GM21423 (cell line): ENCODE measurements around the gene ZC3HAV1L.
"Not testable (repeated sequence)": the region's sequence is repeated elsewhere in the genome, so short reads cannot be mapped to it uniquely, and the experiment has no call there.

Source experiments
- ATAC-seq: cut with Tn5 transposase; IDR thresholded peaks from one replicate; pipeline ENCODE4 v1.9.1; 2021; ENCODE audit warnings: mild to moderate bottlenecking, moderate library complexity; ENCODE audit not compliant: unreplicated experiment

The ZC3HAV1L gene

GRCh38 chr7:139035586-139036353 lies at the start of gene ZC3HAV1L:
ZC3HAV1L (minus strand) TSS chr7:139036042; CDS start chr7:139036017, 25 bp downstream.
- ATAC-seq: peak; percentile 86

DNA sequence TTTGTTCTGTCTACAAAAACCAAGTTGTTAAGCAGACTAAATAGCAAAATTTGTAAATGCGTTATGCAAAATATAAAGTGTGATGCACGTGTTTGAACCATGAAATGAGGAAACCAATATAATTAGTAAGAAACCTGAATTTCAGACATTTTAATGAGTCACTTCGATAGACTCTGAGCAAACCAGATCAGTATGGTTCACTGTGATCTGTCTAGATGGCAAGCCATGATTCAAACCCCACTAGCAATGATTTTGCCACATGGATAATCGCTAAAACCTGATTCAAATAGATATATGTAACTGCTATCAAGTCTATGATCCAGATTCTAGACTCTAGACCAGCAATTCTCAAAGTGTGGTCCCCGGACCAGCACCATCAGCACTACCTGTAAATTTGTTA lies 48.9 kb upstream of the ZC3HAV1L start:
- ATAC-seq: no peak

- ATAC-seq: no peak
Observed at GRCh38 chr7:139081584-139081983, 45.7 kb upstream of the ZC3HAV1L start.

DNA sequence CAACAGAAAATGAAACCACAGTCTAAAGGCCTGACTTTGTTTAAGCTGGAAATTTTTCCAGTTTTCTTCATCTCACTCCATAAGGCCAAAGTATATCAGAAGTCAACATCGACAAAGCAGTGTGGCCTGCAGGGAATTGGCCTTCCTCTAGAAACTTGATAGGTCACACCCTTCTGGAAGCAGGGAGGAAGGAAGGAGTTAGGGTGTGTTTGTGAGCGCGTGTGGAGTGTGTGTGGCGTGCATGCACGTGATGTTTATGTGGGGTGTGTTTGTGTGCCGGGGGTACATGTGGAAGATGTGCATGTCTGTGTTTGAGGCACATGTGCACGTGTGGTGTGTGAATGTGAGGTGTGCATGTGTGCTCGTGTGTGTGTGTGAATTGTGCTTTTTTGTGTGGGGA lies 45.1 kb upstream of the ZC3HAV1L start:
- ATAC-seq: no peak

DNA sequence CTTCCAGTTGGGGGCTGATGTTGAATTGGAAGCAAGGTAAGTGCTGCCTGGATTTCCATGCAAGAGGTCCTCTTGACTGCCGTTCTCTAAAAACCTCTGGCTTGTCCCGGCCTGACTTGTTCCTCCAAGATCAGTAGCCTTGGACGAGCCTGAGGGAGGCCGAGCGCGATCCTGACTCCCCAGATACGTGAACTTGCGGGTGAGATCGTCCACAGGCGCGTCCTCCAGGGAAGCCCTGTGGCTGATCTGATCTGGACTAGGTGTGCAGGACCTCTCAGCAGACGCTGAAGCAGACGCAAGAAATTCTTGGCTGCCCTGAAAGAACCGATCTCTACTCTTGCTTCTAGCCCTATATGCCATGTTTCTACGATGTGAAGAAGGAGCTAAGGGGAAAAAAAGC lies 44.0 kb upstream of the ZC3HAV1L start:
- ATAC-seq: no peak

DNA sequence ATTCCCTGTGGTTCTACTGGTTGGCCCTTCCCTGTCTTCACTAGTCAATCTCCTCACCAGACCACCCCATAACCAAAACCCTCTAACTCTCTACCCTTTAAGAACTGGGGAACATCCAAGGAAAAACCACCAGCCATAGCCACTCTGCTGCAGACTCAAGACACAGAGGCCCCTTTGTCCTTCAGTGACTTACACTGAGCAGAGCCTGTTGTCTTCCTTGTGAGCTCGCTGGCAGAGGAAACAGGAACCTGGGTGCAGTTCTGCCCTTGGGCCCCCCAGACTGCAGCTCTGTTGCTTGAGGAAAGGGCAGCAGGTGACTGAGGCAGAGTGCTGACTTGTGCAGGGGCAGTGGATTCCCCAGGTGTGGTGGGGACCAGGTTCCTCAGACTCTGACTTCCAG lies 43.1 kb upstream of the ZC3HAV1L start:
- ATAC-seq: no peak

DNA sequence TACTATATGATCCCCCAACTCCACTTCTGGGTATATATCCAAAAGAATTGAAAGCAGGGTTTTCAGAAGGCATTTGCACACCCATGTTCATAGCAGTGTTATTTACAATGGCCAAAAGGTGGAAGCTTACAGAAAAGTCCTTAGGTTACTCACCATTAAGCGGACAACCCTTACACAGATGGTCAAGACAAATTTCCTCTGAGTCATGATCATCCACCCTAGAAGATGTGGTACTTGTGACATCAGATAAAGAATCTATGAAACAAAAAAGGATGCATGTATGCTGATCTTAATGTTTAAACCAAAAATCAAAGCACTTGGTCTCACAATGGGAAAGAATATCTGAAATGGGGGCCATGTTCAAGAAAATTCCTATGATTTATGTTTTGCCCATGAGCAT lies 42.6 kb upstream of the ZC3HAV1L start:
- no peak for ATAC-seq

DNA sequence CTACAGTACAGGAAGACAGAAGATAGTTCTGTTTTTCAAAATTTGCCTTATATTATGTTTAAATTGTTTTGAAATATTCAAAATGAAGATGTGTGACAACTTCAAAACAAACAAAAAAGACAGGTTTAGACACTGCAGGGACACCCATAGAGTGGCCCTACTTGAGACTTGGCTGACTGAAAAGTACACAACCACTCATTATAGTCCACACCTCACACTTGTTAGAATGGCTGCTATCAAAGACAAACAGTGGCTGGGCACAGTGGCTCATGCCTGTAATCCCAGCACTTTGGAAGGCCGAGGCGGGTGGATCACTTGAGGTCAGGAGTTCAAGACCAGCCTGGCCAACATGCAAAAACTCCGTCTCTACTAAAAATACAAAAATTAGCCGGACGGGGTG lies 41.9 kb upstream of the ZC3HAV1L start:
- not testable (repeated sequence) for ATAC-seq

- ATAC-seq: no peak
Observed at GRCh38 chr7:139075871-139076686, 40.2 kb upstream of the ZC3HAV1L start.

GRCh38 chr7:139075031-139075652 lies 39.3 kb upstream of the ZC3HAV1L start:
- peak; percentile 78 for ATAC-seq

DNA sequence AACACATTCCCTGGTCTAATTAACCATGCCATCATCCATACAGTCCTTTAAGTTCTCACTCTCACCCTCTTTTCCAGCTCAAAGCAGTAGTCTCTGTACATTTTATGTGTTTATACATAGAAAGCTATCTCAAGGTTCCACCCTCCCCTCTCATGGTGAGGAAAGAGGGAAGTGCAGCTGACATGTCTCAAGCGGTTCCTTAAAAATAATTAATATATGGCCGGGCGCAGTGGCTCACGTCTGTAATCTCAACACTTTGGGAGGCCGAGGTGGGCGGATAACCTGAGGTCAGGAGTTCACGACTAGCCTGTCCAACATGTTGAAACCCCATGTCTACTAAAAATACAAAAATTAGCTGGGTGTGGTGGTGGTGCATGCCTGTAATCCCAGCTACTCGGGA lies 37.0 kb upstream of the ZC3HAV1L start:
- no peak for ATAC-seq

DNA sequence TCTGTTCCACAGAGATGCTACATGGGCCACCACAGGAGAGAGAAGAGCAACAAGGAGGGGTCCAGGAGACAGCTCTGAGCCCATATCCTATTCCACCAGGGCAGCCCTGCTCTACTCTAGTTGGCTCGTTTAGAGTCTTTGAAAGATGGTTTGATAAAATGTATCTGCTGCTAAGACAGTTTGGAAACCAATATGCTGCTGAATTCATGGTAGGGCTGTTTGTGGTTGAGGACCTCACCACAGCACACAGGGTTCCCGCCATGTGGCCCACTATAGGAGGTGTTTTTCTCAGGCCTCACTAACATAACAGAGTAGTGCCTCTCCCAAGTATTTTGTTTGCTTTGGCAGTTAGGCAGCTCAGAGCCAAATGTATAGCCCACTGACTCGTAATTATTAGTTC lies 35.8 kb upstream of the ZC3HAV1L start:
- no peak for ATAC-seq

- ATAC-seq: no peak
Observed at GRCh38 chr7:139068544-139069399, 32.9 kb upstream of the ZC3HAV1L start.

- no peak for ATAC-seq
Observed at GRCh38 chr7:139066315-139066714, 30.5 kb upstream of the ZC3HAV1L start.

GRCh38 chr7:139065323-139065722 lies 29.5 kb upstream of the ZC3HAV1L start:
- ATAC-seq: no peak

DNA sequence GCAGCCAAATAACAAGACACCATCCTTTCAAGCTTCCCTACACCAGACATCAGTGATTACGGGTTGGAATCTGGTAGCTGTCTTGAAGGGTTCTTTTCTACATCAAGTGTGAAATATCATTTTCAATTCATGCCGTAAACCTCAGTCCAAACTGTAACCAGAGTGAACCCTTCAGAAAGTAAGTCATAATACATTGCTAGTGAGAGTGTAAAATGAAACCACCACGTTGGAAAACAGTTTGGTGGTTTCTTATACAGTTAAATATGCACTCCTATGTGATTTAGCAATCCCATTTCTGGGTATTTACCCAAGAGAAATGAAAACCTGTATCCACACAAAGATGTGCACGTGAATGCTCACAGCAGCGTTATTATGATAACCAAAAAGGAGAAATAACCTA lies 25.6 kb upstream of the ZC3HAV1L start:
- ATAC-seq: no peak

DNA sequence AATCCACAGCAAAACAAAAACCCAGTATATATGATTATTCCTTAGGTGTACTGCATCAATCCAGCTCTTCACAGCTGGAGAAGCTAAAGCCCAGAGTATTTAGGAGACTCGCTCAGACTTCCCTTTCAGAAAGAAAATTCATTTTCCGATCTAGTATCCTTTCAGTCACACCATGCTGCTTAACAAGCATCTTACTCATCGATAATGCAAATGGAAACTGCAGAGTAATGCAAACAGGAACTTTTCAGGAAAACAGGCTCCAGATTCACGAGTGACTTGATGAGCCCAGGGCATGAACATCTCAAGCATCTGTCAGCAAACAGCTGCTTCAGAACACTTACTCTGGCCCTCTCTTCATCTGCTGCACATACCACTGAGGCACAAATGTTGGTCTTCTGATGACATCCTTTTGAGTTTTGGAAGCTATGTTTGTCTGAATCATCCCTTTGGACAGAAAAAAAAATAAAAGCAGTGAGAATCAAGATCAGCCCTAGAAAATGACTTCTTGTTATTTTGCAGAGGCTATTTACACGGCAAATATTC lies 24.9 kb upstream of the ZC3HAV1L start:
- no peak for ATAC-seq

- ATAC-seq: no peak
Observed at GRCh38 chr7:139059905-139060304, 24.1 kb upstream of the ZC3HAV1L start.

DNA sequence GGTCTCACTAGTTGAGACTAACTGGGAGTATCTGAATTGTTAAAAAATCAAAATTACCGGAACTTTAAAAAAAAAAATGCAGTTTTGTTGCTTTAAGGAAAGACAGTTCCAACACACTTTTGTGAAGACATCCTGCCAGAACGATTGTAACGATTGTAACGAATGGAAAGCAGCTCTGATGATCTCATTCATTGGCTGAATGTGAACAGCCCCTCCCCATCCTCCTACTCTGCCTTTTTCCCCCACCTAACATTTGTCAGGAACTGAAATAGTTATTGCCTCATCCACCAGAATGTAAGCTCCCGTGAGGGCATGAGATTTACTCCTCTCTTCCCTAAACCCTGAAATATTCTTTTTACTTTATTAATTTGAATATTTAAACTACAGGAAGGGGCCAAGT lies 23.1 kb upstream of the ZC3HAV1L start:
- no peak for ATAC-seq

DNA sequence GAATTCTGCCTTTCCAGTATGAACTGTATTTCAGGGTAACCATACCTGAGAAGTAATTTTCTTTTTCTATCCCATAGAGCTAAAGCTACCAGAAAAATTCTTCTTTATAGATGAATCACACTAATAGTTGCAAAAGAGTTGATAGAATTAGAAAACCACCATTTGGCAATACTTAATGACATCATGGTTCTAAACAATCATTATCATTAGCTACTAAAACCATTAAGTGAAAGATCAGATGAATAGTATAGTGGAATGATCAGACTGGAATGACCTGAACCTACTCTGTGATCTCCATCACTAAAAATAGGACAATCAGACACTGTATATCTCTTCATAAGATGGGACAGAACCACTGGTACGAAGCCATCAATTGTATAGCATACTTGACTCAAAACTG lies 19.8 kb upstream of the ZC3HAV1L start:
- ATAC-seq: no peak

- not testable (repeated sequence) for ATAC-seq
Observed at GRCh38 chr7:139054656-139055055, 18.8 kb upstream of the ZC3HAV1L start.
